Head of caudate nucleus (tissue), 42 donors: ENCODE results near the gene MTUS2.

Experiments used
- DNase-seq, 42 donors: peaks; one replicate each; pipeline versions ENCODE4 v3.0.0 to v3.0.0-alpha.2; 2020 to 2021; ENCODE audit warnings: mixed read lengths in 7 of 42
- intact Hi-C: fragments of 100-400 bp; cut with DNase I; formaldehyde crosslinking; loops from one replicate; pipeline ENCODE4 v1.15.0; 2022

The MTUS2 gene

GRCh38 chr13:29536853-29537252, 716.7 kb downstream of the MTUS2 start:
- DNase-seq, result no peak
- intact Hi-C loops, result no loop called here

- intact Hi-C loops, result no loop called here
Measured at GRCh38 chr13:29537736-29538651, 717.9 kb downstream of the MTUS2 start.

GRCh38 chr13:29538652-29539040, 718.5 kb downstream of the MTUS2 start:
- no peak for DNase-seq
- intact Hi-C loops, result no loop called here

More at GRCh38 chr13:29537736-29538651, 717.9 kb downstream of the MTUS2 start:
- DNase-seq, result no peak

- no peak for DNase-seq
- intact Hi-C loops, result no loop called here
Measured at GRCh38 chr13:29539856-29540255, 719.7 kb downstream of the MTUS2 start.

GRCh38 chr13:29540334-29540733, 720.2 kb downstream of the MTUS2 start:
- intact Hi-C loops, result no loop called here
- DNase-seq, result no peak

- no peak for DNase-seq
- intact Hi-C loops, result no loop called here
Measured at GRCh38 chr13:29540799-29541198, 720.7 kb downstream of the MTUS2 start.

- intact Hi-C loops, result no loop called here
- DNase-seq, result no peak
Measured at GRCh38 chr13:29541400-29541799, 721.3 kb downstream of the MTUS2 start.

GRCh38 chr13:29542381-29542780, 722.2 kb downstream of the MTUS2 start:
- intact Hi-C loops, result no loop called here

GRCh38 chr13:29543230-29544215, 723.4 kb downstream of the MTUS2 start:
- intact Hi-C loops, result no loop called here
- DNase-seq, result no peak

More at GRCh38 chr13:29542381-29542780, 722.2 kb downstream of the MTUS2 start:
- no peak for DNase-seq

- intact Hi-C loops, result no loop called here
- DNase-seq, result no peak
Measured at GRCh38 chr13:29545988-29546387, 725.8 kb downstream of the MTUS2 start.

- intact Hi-C loops, result no loop called here
- no peak for DNase-seq
Measured at GRCh38 chr13:29546662-29547061, 726.5 kb downstream of the MTUS2 start.

GRCh38 chr13:29547153-29547552, 727.0 kb downstream of the MTUS2 start:
- intact Hi-C loops, result no loop called here
- no peak for DNase-seq

GRCh38 chr13:29548722-29549121, 728.6 kb downstream of the MTUS2 start:
- DNase-seq, result no peak
- intact Hi-C loops, result no loop called here

GRCh38 chr13:29550430-29550988, 730.4 kb downstream of the MTUS2 start:
- intact Hi-C loops, result no loop called here
- DNase-seq, result no peak

GRCh38 chr13:29551214-29551613, 731.1 kb downstream of the MTUS2 start:
- no peak for DNase-seq
- intact Hi-C loops, result no loop called here
